ENCODE results near the gene PSPN.

GRCh38 chr19:6362027-6362350, 13.7 kb downstream of the PSPN start:
- no peak for TF ChIP-seq CTCF (IDR thresholded peaks at IDR 0.05; ENCODE audit: low read depth, low read length)
- TF ChIP-seq MAX (IDR thresholded peaks at IDR 0.05; ENCODE audit: low read depth, low read length): no peak
- no peak for TF ChIP-seq POLR2A (IDR thresholded peaks at IDR 0.05; ENCODE audit: extremely low read depth, insufficient read length)
- TF ChIP-seq MYC (IDR thresholded peaks at IDR 0.05; ENCODE audit: low read depth, low read length): no peak

Data from NB4 (cell line).